Measurements from ENCODE around the gene B4GAT1.
"Not testable (repeated sequence)": the region's sequence is repeated elsewhere in the genome, so short reads cannot be mapped to it uniquely, and the experiment has no call there.

Gene B4GAT1

GRCh38 chr11:66322732-66323427, 24.5 kb downstream of the B4GAT1 start:
- DNase-seq (ENCODE audit: low read depth) = no peak

- no peak for DNase-seq (ENCODE audit: low read depth)
These were observed 25.8 kb downstream of the B4GAT1 start for GRCh38 chr11:66321606-66322005.

GRCh38 chr11:66320748-66321147, 26.7 kb downstream of the B4GAT1 start:
- not testable (repeated sequence) for DNase-seq (ENCODE audit: low read depth)

- DNase-seq (ENCODE audit: low read depth) = not testable (repeated sequence)
These were observed 27.1 kb downstream of the B4GAT1 start for GRCh38 chr11:66320289-66320688.

- DNase-seq (ENCODE audit: low read depth) = no peak
These were observed 28.8 kb downstream of the B4GAT1 start for GRCh38 chr11:66318600-66318970.

- no peak for DNase-seq (ENCODE audit: low read depth)
These were observed 29.5 kb downstream of the B4GAT1 start for GRCh38 chr11:66317723-66318599.

- DNase-seq (ENCODE audit: low read depth) = no peak
These were observed 30.1 kb downstream of the B4GAT1 start for GRCh38 chr11:66317322-66317722.

- no peak for DNase-seq (ENCODE audit: low read depth)
These were observed 30.6 kb downstream of the B4GAT1 start, which contains the start of gene CD248 for GRCh38 chr11:66316849-66317251. Gene CD248 (minus strand): TSS chr11:66317044. CDS start chr11:66317027, 17 bp downstream.

GRCh38 chr11:66315921-66316811, 31.3 kb downstream of the B4GAT1 start:
- DNase-seq (ENCODE audit: low read depth) = no peak

GRCh38 chr11:66315498-66315885, 31.9 kb downstream of the B4GAT1 start:
- DNase-seq (ENCODE audit: low read depth) = no peak

GRCh38 chr11:66314561-66315497, 32.6 kb downstream of the B4GAT1 start:
- no peak for DNase-seq (ENCODE audit: low read depth)

GRCh38 chr11:66314186-66314501, 33.3 kb downstream of the B4GAT1 start:
- no peak for DNase-seq (ENCODE audit: low read depth)

- no peak for DNase-seq (ENCODE audit: low read depth)
These were observed 33.9 kb downstream of the B4GAT1 start for GRCh38 chr11:66313321-66314185.

- DNase-seq (ENCODE audit: low read depth) = peak; percentile 93
These were observed 34.7 kb downstream of the B4GAT1 start for GRCh38 chr11:66312549-66313320.

GRCh38 chr11:66311965-66312548, 35.4 kb downstream of the B4GAT1 start:
- DNase-seq (ENCODE audit: low read depth) = no peak

- no peak for DNase-seq (ENCODE audit: low read depth)
These were observed 35.9 kb downstream of the B4GAT1 start for GRCh38 chr11:66311470-66311964.

GRCh38 chr11:66310803-66311440, 36.5 kb downstream of the B4GAT1 start:
- DNase-seq (ENCODE audit: low read depth) = not testable (repeated sequence)

- no peak for DNase-seq (ENCODE audit: low read depth)
These were observed 37.1 kb downstream of the B4GAT1 start for GRCh38 chr11:66310324-66310723.

Data from GM04503 (cell line).